ENCODE results near the gene CD24.

GRCh38 chr6:106973836-106974335 lies 643 bp downstream of the CD24 start:
- TF ChIP-seq CTCF (IDR thresholded peaks at IDR 0.05) (no peak), POLR2A (IDR thresholded peaks at IDR 0.05) (no peak)

Measured in right lobe of liver (tissue), 4 donors.